HG03095 (cell line): ENCODE results near the gene PML.
"Not testable (repeated sequence)": the region's sequence is repeated elsewhere in the genome, so short reads cannot be mapped to it uniquely, and the experiment has no call there.

ENCODE experiments used
- ATAC-seq: cut with Tn5 transposase; IDR thresholded peaks from one replicate; pipeline ENCODE4 v1.9.1; 2021; ENCODE audit warnings: moderate library complexity; ENCODE audit not compliant: unreplicated experiment

PML gene

DNA sequence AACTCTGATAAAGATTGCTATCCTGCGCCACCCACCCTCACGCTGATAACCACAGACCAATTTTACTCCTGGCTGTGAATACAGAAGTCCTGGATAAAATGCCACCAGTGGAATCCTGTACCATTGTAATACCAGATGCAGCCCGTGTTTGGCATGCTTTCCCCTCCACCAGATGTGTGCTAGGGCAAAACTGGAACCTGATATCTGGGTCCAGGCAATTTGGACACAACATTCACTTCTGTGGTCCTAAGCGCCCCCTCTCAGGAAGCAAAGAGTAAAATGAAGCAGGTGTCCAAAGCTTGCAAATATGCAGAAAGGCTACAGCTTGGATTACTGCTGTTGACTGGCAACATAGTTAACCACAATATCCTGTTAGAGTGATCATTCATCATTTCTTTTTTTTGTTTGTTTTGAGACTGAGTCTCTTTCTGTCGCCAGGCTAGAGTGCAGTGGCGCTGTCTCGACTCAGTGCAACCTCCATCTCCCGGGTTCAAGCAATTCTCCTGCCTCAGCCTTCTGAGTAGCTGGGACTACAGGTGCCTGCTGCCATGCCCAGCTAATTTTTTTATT, 35.4 kb upstream of the PML start:
- no peak for ATAC-seq

DNA sequence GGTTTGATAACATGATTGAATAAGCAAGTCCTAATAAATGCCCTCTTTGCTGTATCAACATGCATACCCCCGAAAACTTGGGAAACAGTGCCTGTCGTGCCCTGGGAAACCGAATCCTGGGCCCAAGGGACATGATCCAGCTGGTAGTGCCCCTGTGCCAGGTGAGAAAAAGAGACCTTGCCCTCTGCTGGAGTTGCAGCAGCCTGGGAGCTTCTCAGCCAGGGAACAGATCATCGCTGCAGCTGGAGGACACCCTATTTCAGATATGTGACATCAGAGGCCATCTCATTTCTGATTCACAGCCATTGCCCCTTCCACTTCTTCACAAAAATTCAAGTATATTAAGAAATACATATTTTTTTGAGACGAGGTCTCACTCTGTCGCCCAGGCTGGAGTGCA, 34.7 kb upstream of the PML start:
- no peak for ATAC-seq

DNA sequence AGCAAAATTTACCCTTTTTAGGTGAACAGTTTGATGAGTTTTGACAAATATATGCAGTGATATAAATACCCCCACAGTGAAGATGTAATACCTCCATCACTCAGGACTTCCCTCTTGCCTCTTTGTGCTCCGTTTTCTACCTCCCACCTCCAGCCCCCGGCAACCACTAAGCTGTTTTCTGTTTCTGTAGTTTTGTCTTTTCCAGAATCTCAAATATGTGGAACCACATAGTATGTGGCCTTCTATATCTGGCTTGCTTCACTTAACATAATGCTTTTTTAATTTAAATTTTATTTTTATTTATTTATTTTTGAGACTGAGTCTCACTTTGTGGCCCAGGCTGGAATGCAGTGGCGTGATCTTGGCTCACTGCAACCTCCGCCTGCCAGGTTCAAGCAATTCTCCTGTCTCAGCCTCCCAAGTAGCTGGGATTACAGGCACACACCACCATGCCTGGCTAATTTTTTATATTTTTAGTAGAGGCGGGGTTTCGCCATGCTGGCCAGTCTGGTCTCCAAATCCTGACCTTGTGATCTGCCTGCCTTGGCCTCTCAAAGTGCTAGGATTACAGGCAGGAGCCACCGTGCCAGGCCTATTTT, 33.9 kb upstream of the PML start:
- ATAC-seq: not testable (repeated sequence)

DNA sequence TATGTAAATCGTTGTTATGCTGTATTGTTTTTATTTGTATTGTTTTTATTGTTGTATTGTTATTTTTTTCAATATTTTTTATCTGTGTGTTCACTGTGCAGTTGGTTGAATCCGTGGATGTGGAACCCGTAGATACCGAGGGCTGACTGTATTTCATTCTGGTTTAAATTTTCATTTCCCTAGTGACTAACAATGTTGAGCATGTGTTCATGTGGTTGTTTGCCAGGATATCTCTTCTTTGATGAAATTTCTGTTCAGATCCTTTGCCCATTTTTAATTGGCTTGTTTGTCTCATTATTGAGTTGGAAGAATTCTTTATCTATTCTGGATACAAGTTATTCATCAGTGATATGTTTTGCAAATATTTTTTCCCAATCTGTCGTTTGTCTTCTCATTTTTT, 32.1 kb upstream of the PML start:
- no peak for ATAC-seq

- ATAC-seq: peak; percentile 54
Measured at GRCh38 chr15:73964736-73965093, 29.8 kb upstream of the PML start.

GRCh38 chr15:73965094-73965757, 29.3 kb upstream of the PML start:
- ATAC-seq: peak; percentile 33

- ATAC-seq: no peak
Measured at GRCh38 chr15:73965758-73966113, 28.8 kb upstream of the PML start.

GRCh38 chr15:73968461-73968860, 26.1 kb upstream of the PML start:
- no peak for ATAC-seq

GRCh38 chr15:73969151-73969759, 25.3 kb upstream of the PML start:
- ATAC-seq: no peak

GRCh38 chr15:73972984-73973682, 21.4 kb upstream of the PML start:
- no peak for ATAC-seq

- not testable (repeated sequence) for ATAC-seq
Measured at GRCh38 chr15:73973683-73974200, 20.8 kb upstream of the PML start.

- not testable (repeated sequence) for ATAC-seq
Measured at GRCh38 chr15:73975440-73976125, 18.9 kb upstream of the PML start.

DNA sequence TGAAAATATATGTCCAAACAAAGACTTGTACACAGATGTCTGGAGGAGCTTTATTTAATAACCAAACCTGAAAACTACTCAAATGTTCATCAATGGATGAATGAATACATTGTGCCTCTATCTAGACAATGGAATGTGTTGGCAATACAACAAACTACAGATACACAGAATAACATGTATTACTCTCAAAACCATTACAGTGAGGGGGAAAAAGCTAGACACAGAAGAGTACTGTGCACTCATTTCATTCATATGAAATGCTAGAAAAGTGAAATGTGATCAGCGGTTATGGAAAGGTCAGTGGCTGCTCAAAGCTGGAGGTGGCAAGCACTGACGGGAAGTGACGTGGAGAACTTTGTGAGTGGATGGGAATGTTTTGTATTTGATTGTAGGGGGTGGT, 15.6 kb upstream of the PML start:
- no peak for ATAC-seq

- no peak for ATAC-seq
Measured at GRCh38 chr15:73979636-73980035, 14.9 kb upstream of the PML start.

DNA sequence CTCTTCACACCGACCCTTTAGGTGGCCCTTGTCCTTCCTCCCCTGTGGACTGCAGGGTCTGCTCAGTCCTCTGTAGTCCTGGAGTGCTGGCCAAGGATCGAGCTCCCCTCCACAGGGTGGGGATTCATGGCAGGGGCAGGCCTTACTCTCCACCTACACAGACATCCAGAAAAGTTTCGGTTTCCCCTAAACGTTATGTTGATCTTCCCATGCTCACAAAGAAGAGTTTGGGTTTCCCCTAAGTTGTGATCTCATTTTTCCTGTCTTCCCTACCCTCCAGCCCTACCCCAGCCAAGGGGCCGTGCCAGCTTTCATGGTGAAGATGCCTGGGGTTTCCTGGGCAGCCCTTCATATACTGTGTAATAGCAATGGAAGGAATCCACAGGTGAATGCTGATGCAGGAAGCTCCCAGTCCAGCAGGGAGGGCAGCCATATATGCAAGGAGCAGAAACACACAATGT, 12.7 kb upstream of the PML start:
- no peak for ATAC-seq

DNA sequence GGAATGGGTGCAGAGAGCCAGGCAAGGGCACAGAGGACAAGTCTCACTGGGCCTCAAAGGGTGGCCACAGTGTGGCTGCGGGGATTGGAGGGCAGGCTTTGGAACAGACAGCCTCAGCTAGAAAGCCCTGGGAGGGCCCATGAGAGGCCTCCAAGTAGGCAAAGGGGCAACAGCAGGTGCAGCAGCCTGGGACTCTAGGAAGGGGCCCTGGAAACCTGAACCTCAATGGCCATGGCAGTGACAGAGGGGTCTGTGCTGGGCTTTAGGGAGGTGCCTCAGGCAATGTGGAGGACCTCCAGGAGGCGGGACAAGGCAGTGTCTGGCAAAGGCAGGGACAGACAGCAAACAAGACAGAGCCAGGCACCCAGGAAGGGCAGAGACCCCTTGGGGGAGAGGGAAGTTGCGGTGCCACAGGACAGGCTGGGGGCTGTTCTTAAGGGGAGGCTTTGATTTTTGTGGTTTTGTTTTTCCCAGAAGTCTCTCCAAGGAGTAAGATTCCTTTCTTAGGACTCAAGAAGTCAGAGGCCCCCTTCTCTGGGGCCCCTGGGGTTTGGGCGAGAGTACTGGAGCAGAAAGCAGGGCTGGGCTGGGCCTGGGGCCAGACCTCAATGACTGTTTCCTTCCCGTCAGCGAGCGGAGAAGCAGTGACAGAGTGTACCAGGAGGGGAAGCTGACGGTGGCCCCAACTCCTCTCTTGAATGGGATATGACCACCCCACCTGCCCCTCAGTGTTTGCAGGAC, 12.1 kb upstream of the PML start:
- no peak for ATAC-seq

DNA sequence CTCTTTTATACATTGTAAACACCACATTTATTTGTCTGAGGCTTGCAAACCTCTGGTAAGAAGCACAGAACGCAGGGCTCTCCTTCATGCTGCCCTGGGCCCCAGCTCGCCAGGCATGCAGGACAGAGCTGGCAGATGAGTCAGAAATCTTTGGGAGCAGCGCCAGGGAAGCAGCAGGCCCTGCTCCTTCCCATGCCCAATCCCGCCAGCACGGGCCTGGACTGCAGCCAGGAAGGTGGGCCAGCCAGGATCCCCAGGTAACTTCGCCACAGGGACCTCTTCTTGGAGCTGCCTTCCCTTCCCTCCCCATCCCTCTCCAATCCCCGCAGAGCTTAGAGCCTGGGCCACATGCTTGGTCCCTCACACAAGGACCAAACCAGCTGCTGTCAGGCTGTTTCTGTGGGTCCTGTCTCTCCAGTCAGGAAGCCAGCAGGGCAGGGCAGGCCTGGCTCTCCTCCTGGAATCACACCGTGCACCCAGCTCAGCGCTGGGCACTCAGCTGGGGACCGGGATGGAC, 11.2 kb upstream of the PML start:
- ATAC-seq: no peak

DNA sequence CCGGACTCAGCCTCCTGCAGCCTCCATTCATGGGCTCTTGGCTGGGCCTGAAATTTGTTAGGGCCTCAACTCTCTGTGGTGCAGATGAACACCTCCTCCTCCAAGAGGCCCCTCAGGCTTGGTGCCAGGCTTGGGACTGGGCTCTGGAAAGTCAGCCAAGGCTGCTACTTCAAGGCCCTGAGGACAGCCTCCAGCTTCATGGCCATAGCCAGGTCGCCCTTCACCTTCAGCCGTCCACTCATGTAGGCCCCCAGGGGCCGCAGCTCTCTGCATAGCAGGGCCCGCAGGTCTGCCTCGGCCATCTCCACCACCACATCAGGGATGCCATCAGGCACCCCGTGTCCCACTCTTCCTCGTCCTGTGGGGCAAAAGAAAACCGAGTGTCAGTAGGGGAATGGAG, 10.7 kb upstream of the PML start:
- no peak for ATAC-seq

DNA sequence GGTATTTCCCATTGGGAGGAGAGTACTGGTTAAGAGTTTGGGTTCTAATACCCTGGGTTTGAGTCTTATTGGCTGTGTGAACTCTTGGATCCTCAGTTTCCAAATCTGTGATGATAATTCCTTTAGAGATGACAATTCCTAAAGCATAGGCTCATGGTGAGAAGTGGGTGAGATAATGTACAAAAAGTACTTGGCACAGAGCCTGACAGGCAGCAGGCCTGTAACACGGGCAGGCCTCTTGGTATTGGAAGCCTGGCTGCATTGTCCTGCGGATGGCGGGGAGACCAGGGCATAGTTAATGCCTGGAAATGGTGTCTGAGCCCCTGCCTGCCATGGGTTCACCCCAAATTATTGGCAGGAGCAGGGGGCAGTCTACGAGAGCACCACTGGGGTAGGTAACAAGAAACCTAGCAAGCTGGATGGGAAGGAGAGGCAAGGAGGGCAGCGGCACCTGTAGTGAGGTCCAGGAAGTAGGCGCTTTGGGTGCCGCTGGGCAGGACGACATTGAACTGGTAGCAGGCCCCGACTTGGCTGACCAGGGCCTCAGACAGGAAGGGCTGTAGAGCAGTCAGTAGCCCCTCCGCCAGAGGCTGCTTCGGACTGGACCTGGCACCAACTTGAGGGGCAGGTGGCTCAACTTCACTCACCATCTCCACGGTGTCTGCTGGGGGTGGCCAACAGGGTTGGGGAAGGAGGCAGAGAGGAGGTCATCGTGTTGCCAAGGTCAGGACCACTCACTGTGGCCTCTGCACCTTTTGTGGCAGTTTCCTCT, 10.1 kb upstream of the PML start:
- no peak for ATAC-seq
